Ishikawa (cell line): ENCODE data around the gene NSUN3.

Experiments
- CEBPB ChIP-seq: IDR thresholded peaks from 2 replicates; pipeline ENCODE4 v1.6.1; 2012
- CREB1 ChIP-seq: IDR thresholded peaks from 2 replicates; pipeline ENCODE4 v1.6.1; 2012; ENCODE audit warnings: low read depth
- EGR1 ChIP-seq: IDR thresholded peaks from 2 replicates; pipeline ENCODE4 v1.6.1; 2012
- EP300 ChIP-seq: IDR thresholded peaks from 2 replicates; pipeline ENCODE4 v1.6.1; 2012; ENCODE audit warnings: borderline replicate concordance
- FOXM1 ChIP-seq: IDR thresholded peaks from 2 replicates; pipeline ENCODE4 v1.6.1; 2012; ENCODE audit warnings: low read depth, borderline replicate concordance
- MAX ChIP-seq: IDR thresholded peaks from 2 replicates; pipeline ENCODE4 v1.6.1; 2012
- NFIC ChIP-seq: IDR thresholded peaks from 2 replicates; pipeline ENCODE4 v1.6.1; 2012
- RAD21 ChIP-seq: IDR thresholded peaks from 2 replicates; pipeline ENCODE4 v1.6.1; 2012; ENCODE audit warnings: low read depth
- REST ChIP-seq: IDR thresholded peaks from 2 replicates; pipeline ENCODE4 v1.6.1; 2012; ENCODE audit warnings: low read depth, mild to moderate bottlenecking
- TAF1 ChIP-seq: IDR thresholded peaks from 2 replicates; pipeline ENCODE4 v1.6.1; 2012; ENCODE audit warnings: low read depth, mild to moderate bottlenecking
- TCF12 ChIP-seq: IDR thresholded peaks from 2 replicates; pipeline ENCODE4 v1.6.1; 2012; ENCODE audit warnings: low read depth
- TEAD4 ChIP-seq: IDR thresholded peaks from 2 replicates; pipeline ENCODE4 v1.6.1; 2012
- YY1 ChIP-seq: IDR thresholded peaks from 2 replicates; pipeline ENCODE4 v1.6.1; 2012; ENCODE audit warnings: low read depth
- ZBTB7A ChIP-seq: IDR thresholded peaks from 2 replicates; pipeline ENCODE4 v1.6.1; 2012; ENCODE audit warnings: low read depth
- TF ChIP-seq, protein P1 (sequence below): IDR thresholded peaks from 2 replicates; pipeline ENCODE4 v1.6.1; 2012

Gene NSUN3

DNA sequence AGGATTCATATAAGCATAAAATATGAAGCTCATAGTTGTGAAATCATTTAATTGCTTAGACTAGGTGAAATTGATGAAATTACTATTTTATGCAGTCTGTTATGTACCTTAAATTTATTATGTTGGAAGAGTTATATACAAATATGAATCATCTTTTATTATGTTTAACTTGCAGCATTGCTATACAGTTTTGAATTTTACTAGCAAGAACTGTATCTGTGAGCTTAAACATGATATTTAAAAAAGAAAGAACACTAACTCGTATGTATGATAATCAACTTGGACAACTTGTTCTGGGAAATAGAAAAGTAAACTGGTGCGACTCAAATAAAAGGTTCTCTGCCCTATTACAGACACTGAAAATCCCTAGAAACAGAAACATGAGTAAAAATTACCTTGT is 36.2 kb upstream of the NSUN3 start:
- no peak for TF ChIP-seq TAF1
- TF ChIP-seq EGR1 = no peak
- TF ChIP-seq EP300 = no peak
- no peak for TF ChIP-seq TCF12
- TF ChIP-seq, protein P1, sequence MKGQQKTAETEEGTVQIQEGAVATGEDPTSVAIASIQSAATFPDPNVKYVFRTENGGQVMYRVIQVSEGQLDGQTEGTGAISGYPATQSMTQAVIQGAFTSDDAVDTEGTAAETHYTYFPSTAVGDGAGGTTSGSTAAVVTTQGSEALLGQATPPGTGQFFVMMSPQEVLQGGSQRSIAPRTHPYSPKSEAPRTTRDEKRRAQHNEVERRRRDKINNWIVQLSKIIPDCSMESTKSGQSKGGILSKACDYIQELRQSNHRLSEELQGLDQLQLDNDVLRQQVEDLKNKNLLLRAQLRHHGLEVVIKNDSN = no peak
- TF ChIP-seq MAX = no peak
- no peak for TF ChIP-seq FOXM1
- no peak for TF ChIP-seq CEBPB
- no peak for TF ChIP-seq ZBTB7A
- TF ChIP-seq RAD21 = no peak
- TF ChIP-seq TEAD4 = no peak
- TF ChIP-seq REST = no peak
- no peak for TF ChIP-seq YY1
- no peak for TF ChIP-seq CREB1
- no peak for TF ChIP-seq NFIC

GRCh38 chr3:94028093-94028837 is 34.6 kb upstream of the NSUN3 start, which contains the start of gene STX19:
Gene STX19 (minus strand): TSS chr3:94028597. CDS start chr3:94015269, 13,328 bp downstream.
- TF ChIP-seq MAX = peak; percentile 41; the same call in 1 of the 2 replicates
- TF ChIP-seq EGR1 = no peak
- TF ChIP-seq TCF12 = 0 out of 2 replicates have a peak, but pooled peaks have one; percentile 42
- TF ChIP-seq ZBTB7A = no peak
- TF ChIP-seq TAF1 = no peak
- TF ChIP-seq REST = no peak
- no peak for TF ChIP-seq EP300
- no peak for TF ChIP-seq RAD21
- no peak for TF ChIP-seq CEBPB
- TF ChIP-seq NFIC = peak; percentile 72
- TF ChIP-seq CREB1 = peak; percentile 57; the same call in 1 of the 2 replicates
- peak; percentile 83 for TF ChIP-seq TEAD4
- TF ChIP-seq, protein P1 = no peak
- TF ChIP-seq FOXM1 = peak; percentile 77
- TF ChIP-seq YY1 = no peak

GRCh38 chr3:94036909-94037507 is 25.9 kb upstream of the NSUN3 start:
- TF ChIP-seq FOXM1 (no peak), RAD21 (peak; percentile 35; the same call in 1 of the 2 replicates)

DNA sequence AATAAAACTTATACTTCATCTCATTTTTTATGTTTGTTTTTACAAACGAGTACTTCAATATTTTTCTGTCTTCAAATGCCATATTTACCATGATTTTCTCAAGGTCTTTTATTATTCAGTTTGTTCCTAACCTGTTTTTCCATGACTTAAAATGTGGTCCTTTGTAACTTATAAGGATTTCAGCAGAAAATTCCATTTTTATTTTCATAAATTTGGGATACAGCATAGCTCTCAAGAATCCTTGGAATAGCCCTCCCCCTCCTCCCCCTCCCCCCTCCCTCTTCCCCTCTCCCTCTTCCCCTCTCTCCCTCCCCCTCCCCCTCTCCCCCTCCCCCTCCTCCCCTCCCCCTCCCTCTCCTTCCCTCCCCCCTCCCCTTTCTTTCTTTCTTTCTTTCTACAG is 19.6 kb upstream of the NSUN3 start:
- TF ChIP-seq TEAD4 (no peak), MAX (no peak), EGR1 (no peak), CEBPB (no peak)

- TF ChIP-seq EGR1 = no peak
- no peak for TF ChIP-seq NFIC
- no peak for TF ChIP-seq CREB1
- TF ChIP-seq FOXM1 = no peak
- no peak for TF ChIP-seq EP300
- TF ChIP-seq, protein P1 = no peak
- no peak for TF ChIP-seq REST
- no peak for TF ChIP-seq MAX
- TF ChIP-seq TAF1 = no peak
- TF ChIP-seq RAD21 = no peak
- TF ChIP-seq TCF12 = no peak
These were observed 16.3 kb upstream of the NSUN3 start for GRCh38 chr3:94046533-94046932.
